ENCODE measurements around the gene GDF15.

The GDF15 gene

DNA sequence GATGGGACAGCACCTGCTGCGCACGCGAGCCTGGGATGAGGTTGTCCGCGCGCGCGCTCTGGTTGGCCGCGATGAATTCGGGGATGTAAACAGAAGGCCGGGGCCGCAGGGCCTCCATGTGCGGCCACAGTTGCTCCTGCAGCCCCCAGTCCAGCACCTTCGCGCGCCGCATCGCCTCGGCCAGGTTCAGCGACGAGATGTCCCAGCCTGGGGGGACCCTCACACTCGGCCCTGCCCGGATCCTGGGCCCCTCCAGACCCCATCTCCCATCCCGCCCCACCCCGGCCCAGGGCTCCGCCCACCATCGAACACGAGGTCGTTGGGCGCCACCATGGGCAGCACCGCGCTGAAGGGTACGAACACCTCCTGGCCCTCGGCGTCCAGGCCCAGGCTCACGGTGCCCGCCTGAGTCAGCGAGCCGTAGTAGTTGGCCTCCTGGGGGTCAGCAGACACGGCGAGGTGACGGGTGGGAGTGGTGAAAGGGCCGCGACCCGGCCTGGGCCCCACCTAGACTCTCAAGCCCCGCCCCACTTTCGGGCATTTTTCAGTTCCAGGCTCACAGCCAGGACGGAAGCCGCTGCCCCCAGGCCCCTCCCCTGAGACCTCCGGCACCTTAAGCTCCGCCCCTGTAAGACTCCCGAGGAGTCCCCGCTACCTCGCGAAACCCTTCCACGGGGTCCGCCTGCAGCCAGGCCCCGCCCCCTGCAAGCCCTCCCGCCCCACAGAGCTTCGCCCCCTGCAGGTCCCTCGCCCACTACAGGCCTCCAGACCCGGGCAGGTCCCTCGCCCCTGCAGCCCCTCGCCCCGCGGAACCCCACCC, 50.9 kb downstream of the GDF15 start:
- Mint-ChIP-seq H3K4me3 (peak overlapping the region; percentile 72), H3K27me3 (no peaks in the 10 kb centered on the region), H3K9me3 (no peaks in the 10 kb centered on the region), H3K36me3 (no peaks in the 10 kb centered on the region), H3K27ac (no peak overlapping the region), H3K4me1 (peaks cover 58% of the 10 kb centered on the region)
- ATAC-seq = peak; percentile 78

DNA sequence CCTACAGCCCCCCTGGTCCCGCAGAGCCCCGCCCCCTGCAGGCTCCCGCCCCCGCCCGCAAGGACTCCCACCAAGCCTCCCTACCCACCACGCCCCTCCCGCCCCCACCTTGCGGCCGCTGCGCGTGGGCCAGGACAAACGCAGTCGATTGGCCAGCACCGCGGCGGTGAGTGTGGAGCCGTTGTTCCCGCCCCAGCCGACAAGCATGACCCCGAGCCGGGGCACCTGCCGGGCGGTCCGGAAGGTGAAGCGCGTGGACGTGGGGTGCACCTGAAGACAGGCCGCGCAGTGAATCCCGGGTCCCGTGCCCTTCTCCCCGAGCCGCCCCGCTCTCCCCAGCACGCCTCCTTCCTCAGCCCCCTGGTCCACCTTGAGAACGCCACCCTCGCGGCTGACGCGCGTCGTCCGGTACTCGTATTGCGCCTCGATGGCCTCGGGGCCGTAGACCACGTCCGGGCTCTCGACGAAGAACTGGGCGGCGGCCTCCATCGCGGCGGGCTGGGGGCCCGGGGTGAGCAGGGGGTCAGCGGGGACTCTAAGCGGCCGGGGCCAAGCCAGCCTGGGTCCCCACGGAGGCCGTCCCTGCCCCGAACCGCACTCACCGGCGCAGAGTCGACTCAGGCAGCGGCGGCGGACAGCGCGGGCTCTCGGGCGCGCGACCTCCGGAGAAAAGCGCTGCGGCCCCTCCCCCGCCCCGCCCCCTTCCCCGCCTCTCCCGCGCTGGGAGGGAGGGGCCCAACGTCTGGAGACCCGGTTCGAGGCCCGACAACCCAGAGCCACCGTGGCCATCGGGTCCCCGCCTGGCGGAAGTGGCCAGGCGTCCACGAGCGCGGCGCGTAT, 51.8 kb downstream of the GDF15 start, which contains the start of gene ISYNA1:
TSS of gene ISYNA1 (minus strand) at position 643 of the 840 bp plus-strand sequence. CDS start at position 489, 154 bp downstream.
- peaks cover 6% of the 10 kb centered on the region for H3K9me3 Mint-ChIP-seq
- no peaks in the 10 kb centered on the region for H3K27me3 Mint-ChIP-seq
- peak within 1 kb of the TSS; percentile 78 for H3K4me3 Mint-ChIP-seq
- peaks cover 61% of the 10 kb centered on the region for H3K4me1 Mint-ChIP-seq
- H3K27ac Mint-ChIP-seq = peak within 1 kb of the TSS; percentile 40
- peak; percentile 40 for ATAC-seq
- H3K36me3 Mint-ChIP-seq = peaks cover 7% of the 10 kb centered on the region

DNA sequence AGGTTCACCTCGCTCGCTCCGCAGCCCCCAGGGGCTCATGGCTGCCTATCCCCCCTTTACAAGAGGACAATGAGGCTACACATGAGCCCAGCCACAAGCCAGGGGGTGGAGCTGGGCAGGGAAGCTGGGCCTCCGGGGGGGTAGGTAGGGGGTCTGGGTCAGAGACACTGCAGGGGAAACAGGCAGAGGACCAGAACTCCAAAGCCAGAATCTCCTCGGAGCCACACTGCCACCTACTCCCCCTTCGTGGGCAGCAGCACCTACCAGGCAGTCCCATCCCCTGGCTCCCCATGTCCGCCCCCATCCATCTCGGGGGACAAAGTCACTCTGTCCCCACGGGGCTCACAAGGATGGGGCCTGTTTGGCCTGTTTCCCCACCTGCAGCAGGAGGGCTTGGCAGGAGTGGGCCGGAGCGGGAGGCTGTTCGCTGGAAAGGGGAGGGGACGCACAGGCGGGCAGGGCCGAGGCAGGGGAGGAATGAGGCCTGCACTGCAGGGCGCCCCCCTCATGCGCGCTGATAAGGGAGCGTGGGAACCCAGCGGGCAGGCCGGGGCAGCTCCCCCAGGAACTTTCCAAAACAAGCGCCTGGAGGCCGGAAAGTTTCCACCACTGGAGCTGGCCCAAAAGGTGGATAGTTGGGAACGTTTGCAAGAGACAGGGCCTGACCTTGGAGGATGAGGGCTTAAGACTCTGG, 52.5 kb downstream of the GDF15 start:
- Mint-ChIP-seq H3K27me3 (no peaks in the 10 kb centered on the region), H3K4me3 (peak overlapping the region; percentile 34), H3K4me1 (peaks cover 58% of the 10 kb centered on the region), H3K36me3 (peaks cover 11% of the 10 kb centered on the region), H3K27ac (no peak overlapping the region), H3K9me3 (peaks cover 6% of the 10 kb centered on the region)
- ATAC-seq = no peak
